Measurements from ENCODE around the gene OR10H4. TPM values are rescaled to one million over a fixed set of nuclear protein-coding genes. Genes with fewer than 3 reads are reported as not detected.

The OR10H4 gene
- total and polyA plus RNA-seq, 2 of the 4 experiments (the other 2 are of a cell fraction), result not detected

- WGBS, 2 experiments (ENCODE audit: extremely low coverage in 2 of 2, insufficient read length in 1 of 2), result no CpG with 5 or more reads among the region's 10 CpGs
- H3K9me3 ChIP-seq (ENCODE audit: control insufficient read depth, insufficient read depth, low read length), result peaks cover 2% of the 10 kb centered on the region; the same call in 1 of the 2 replicates
- H3K4me3 ChIP-seq (ENCODE audit: insufficient read depth, low read depth, low read length), result no peak overlapping the region
- H2AK5ac ChIP-seq (ENCODE audit: low read depth, low read length), result no peak overlapping the region
- H3K9ac ChIP-seq (ENCODE audit: low read depth, low read length), result no peak overlapping the region
- no peaks in the 10 kb centered on the region for H3K4me1 ChIP-seq (ENCODE audit: control insufficient read depth, insufficient read depth, low read length)
- no TSS peak for BruUV-seq (replicated peaks)
- no peaks in the 10 kb centered on the region for H3K27me3 ChIP-seq (ENCODE audit: control insufficient read depth, insufficient read depth, low read length)
- TF ChIP-seq, protein P1, sequence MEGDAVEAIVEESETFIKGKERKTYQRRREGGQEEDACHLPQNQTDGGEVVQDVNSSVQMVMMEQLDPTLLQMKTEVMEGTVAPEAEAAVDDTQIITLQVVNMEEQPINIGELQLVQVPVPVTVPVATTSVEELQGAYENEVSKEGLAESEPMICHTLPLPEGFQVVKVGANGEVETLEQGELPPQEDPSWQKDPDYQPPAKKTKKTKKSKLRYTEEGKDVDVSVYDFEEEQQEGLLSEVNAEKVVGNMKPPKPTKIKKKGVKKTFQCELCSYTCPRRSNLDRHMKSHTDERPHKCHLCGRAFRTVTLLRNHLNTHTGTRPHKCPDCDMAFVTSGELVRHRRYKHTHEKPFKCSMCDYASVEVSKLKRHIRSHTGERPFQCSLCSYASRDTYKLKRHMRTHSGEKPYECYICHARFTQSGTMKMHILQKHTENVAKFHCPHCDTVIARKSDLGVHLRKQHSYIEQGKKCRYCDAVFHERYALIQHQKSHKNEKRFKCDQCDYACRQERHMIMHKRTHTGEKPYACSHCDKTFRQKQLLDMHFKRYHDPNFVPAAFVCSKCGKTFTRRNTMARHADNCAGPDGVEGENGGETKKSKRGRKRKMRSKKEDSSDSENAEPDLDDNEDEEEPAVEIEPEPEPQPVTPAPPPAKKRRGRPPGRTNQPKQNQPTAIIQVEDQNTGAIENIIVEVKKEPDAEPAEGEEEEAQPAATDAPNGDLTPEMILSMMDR (conservative IDR thresholded peaks at IDR 0.05; ENCODE audit: low read depth, low read length), result no peak
- no peak for TF ChIP-seq ELK1 (IDR thresholded peaks at IDR 0.05; ENCODE audit: borderline replicate concordance, low read depth, low read length)
- no peak overlapping the region for H3K23ac ChIP-seq (ENCODE audit: low read depth, low read length)
- in situ Hi-C loops (cut with MboI; ENCODE audit: low sequenced_read_pairs), result no loop called here
- dilution Hi-C loops (cut with HindIII; ENCODE audit: low sequenced_read_pairs, unreplicated experiment), result no loop called here
- H4K8ac ChIP-seq (ENCODE audit: low read depth in 2 of 2, low read length in 2 of 2), result no peak overlapping the region
- ATAC-seq (ENCODE audit: low read depth) (no peak), DNase-seq (no peak)
- H3K27ac ChIP-seq (ENCODE audit: insufficient read depth, low read length), result no peak overlapping the region
- H3K14ac ChIP-seq (replicated peaks; ENCODE audit: low read depth, low read length), result no peak overlapping the region
- no peaks in the 10 kb centered on the region for H3K9me1 ChIP-seq (ENCODE audit: insufficient read depth, low read length)
- no peak overlapping the region for H2BK15ac ChIP-seq (ENCODE audit: low read depth, low read length)
- H2AFZ ChIP-seq (replicated peaks; ENCODE audit: low read length, poor library complexity), result no peak overlapping the region
- no peaks in the 10 kb centered on the region for H4K20me1 ChIP-seq (ENCODE audit: insufficient read depth, low read length)
- ChIA-PET CTCF (no interaction called here), POLR2A (ENCODE audit: unreplicated experiment) (no interaction called here)
- no peak overlapping the region for H2BK20ac ChIP-seq (ENCODE audit: low read depth, low read length)
- H3K4ac ChIP-seq (ENCODE audit: low read depth, low read length), result no peak overlapping the region
- no peak overlapping the region for H3K56ac ChIP-seq (ENCODE audit: extremely low read depth, insufficient read depth, low read length)
- no peak overlapping the region for H3K18ac ChIP-seq (ENCODE audit: low read depth, low read length)
- no peak overlapping the region for H3K4me2 ChIP-seq (ENCODE audit: low read depth, low read length)
- no peaks in the 10 kb centered on the region for H3K36me3 ChIP-seq (ENCODE audit: control insufficient read depth, insufficient read depth, low read length)
- H2AK9ac ChIP-seq (replicated peaks; ENCODE audit: low read depth, low read length, poor library complexity), result no peak overlapping the region
- intact Hi-C loops (cut with micrococcal nuclease), result no loop called here
- H4K91ac ChIP-seq (ENCODE audit: insufficient read depth, low read depth, low read length), result no peak overlapping the region
- H4K5ac ChIP-seq (ENCODE audit: low read depth, low read length), result no peak overlapping the region
- H2BK5ac ChIP-seq (ENCODE audit: low read depth, low read length, poor library complexity, severe bottlenecking), result no peak overlapping the region
- H2BK120ac ChIP-seq (ENCODE audit: low read depth, low read length), result no peak overlapping the region
- no peaks in the 10 kb centered on the region for H3K79me1 ChIP-seq (ENCODE audit: low read depth in 1 of 2, low read length in 2 of 2)
Measured at GRCh38 chr19:15976836-15977689, 28.3 kb downstream of the OR10H4 start.
